H9 (cell line): ENCODE results near the gene LGR5. TPM values are rescaled to one million over a fixed set of nuclear protein-coding genes. Genes with fewer than 3 reads are reported as not detected.

Experiments used
- DNase-seq: peaks from one replicate; pipeline ENCODE4 v3.0.0-alpha.2; 2017
- H2AFZ ChIP-seq: one replicate; pipeline ENCODE4 v1.6.1; 2013; ENCODE audit warnings: mild to moderate bottlenecking, low read length, control low read depth, moderate library complexity
- H2AK5ac ChIP-seq: 2 replicates; pipeline ENCODE4 v1.6.1; 2013; ENCODE audit warnings: low read length, control low read depth, mixed read lengths; ENCODE audit not compliant: insufficient read length
- H2BK120ac ChIP-seq: one replicate; pipeline ENCODE4 v1.6.1; 2013; ENCODE audit warnings: low read depth, mild to moderate bottlenecking, low read length, control low read depth, inconsistent platforms; ENCODE audit not compliant: poor library complexity, severe bottlenecking
- H2BK12ac ChIP-seq: 2 replicates; pipeline ENCODE4 v1.6.1; 2013; ENCODE audit warnings: low read length, control low read depth, mixed read lengths, low read depth; ENCODE audit not compliant: insufficient read length
- H2BK15ac ChIP-seq: 2 replicates; pipeline ENCODE4 v1.6.1; 2013; ENCODE audit warnings: low read depth, low read length, control low read depth
- H2BK20ac ChIP-seq: one replicate; pipeline ENCODE4 v1.6.1; 2013; ENCODE audit warnings: low read depth, mild to moderate bottlenecking, low read length, control low read depth, inconsistent platforms; ENCODE audit not compliant: poor library complexity, severe bottlenecking
- H2BK5ac ChIP-seq: 2 replicates; pipeline ENCODE4 v1.6.1; 2013; ENCODE audit warnings: low read length, control low read depth, mixed read lengths; ENCODE audit not compliant: insufficient read length
- H3K14ac ChIP-seq: 2 replicates; pipeline ENCODE4 v1.6.1; 2013; ENCODE audit warnings: low read length, control low read depth; ENCODE audit not compliant: insufficient read depth
- H3K18ac ChIP-seq: 2 replicates; pipeline ENCODE4 v1.6.1; 2013; ENCODE audit warnings: low read depth, mild to moderate bottlenecking, mixed read lengths, low read length, control low read depth; ENCODE audit not compliant: insufficient read length
- H3K23ac ChIP-seq: 2 replicates; pipeline ENCODE4 v1.6.1; 2013; ENCODE audit warnings: low read length, control low read depth, mixed read lengths, low read depth; ENCODE audit not compliant: insufficient read length
- H3K23me2 ChIP-seq: 2 replicates; pipeline ENCODE4 v1.6.1; 2013; ENCODE audit warnings: low read depth, mild to moderate bottlenecking, mixed read lengths, low read length, control low read depth; ENCODE audit not compliant: insufficient read length, poor library complexity, severe bottlenecking
- H3K27ac ChIP-seq: 2 replicates; pipeline ENCODE4 v1.5.1; 2013; ENCODE audit warnings: low read length, control low read depth, mixed read lengths, low read depth; ENCODE audit not compliant: insufficient read length
- H3K27me3 ChIP-seq: 2 replicates; pipeline ENCODE4 v1.6.1; 2013; ENCODE audit warnings: low read length, control low read depth, inconsistent platforms; ENCODE audit not compliant: insufficient read depth
- H3K4ac ChIP-seq: 2 replicates; pipeline ENCODE4 v1.6.1; 2013; ENCODE audit warnings: low read depth, mild to moderate bottlenecking, control low read depth, inconsistent platforms, low read length, moderate library complexity
- H3K4me1 ChIP-seq: 2 replicates; pipeline ENCODE4 v1.6.1; 2013; ENCODE audit warnings: low read length, control low read depth, inconsistent platforms; ENCODE audit not compliant: insufficient read depth
- H3K4me2 ChIP-seq: 2 replicates; pipeline ENCODE4 v1.6.1; 2013; ENCODE audit warnings: low read length, control low read depth, mixed read lengths; ENCODE audit not compliant: insufficient read length, insufficient read depth
- H3K56ac ChIP-seq: 2 replicates; pipeline ENCODE4 v1.6.1; 2013; ENCODE audit warnings: low read depth, mild to moderate bottlenecking, mixed read lengths, low read length, control low read depth; ENCODE audit not compliant: insufficient read length
- H3K79me1 ChIP-seq: 2 replicates; pipeline ENCODE4 v1.6.1; 2013; ENCODE audit warnings: low read depth, mild to moderate bottlenecking, moderate library complexity, low read length, control low read depth, inconsistent platforms; ENCODE audit not compliant: insufficient read depth, poor library complexity, severe bottlenecking
- H3K79me2 ChIP-seq: 2 replicates; pipeline ENCODE4 v1.6.1; 2013; ENCODE audit warnings: low read length, control low read depth, inconsistent platforms; ENCODE audit not compliant: insufficient read depth
- H3K9ac ChIP-seq: 2 replicates; pipeline ENCODE4 v1.6.1; 2013; ENCODE audit warnings: low read length, control low read depth, mixed read lengths; ENCODE audit not compliant: insufficient read length; ENCODE audit errors: extremely low read depth
- H3K9me3 ChIP-seq: one replicate; pipeline ENCODE4 v1.6.1; 2013; ENCODE audit warnings: low read depth, low read length, inconsistent platforms; ENCODE audit not compliant: control insufficient read depth
- H3T11ph ChIP-seq: one replicate; pipeline ENCODE4 v1.6.1; 2013; ENCODE audit warnings: mild to moderate bottlenecking, low read length, control low read depth, inconsistent platforms
- H4K20me1 ChIP-seq: one replicate; pipeline ENCODE4 v1.6.1; 2013; ENCODE audit not compliant: control insufficient read depth, insufficient read length, insufficient read depth
- H4K5ac ChIP-seq: 2 replicates; pipeline ENCODE4 v1.6.1; 2013; ENCODE audit warnings: low read depth, mild to moderate bottlenecking, mixed read lengths, low read length, control low read depth; ENCODE audit not compliant: insufficient read length
- H4K8ac ChIP-seq: replicated peaks from 2 replicates; pipeline ENCODE4 v1.6.1; 2013; ENCODE audit warnings: low read length, control low read depth, mixed read lengths, low read depth; ENCODE audit not compliant: insufficient read length
- H4K91ac ChIP-seq: 2 replicates; pipeline ENCODE4 v1.6.1; 2013; ENCODE audit warnings: low read depth, mild to moderate bottlenecking, moderate library complexity, mixed read lengths, low read length, control low read depth; ENCODE audit not compliant: insufficient read length
- H3K27ac Mint-ChIP-seq, 3 experiments: 2 replicates in 2 of 3; 3 replicates in 1 of 3; pipeline ENCODE4 v1.8.0; 2020 to 2021; ENCODE audit warnings: mixed read lengths in 3 of 3, mild to moderate bottlenecking in 1 of 3, moderate library complexity in 1 of 3
- H3K27me3 Mint-ChIP-seq: 2 replicates; pipeline ENCODE4 v1.8.0; 2021; ENCODE audit warnings: low read depth, mild to moderate bottlenecking, moderate library complexity, mixed read lengths
- H3K36me3 Mint-ChIP-seq, 3 experiments: 2 replicates in 2 of 3; 3 replicates in 1 of 3; pipeline ENCODE4 v1.8.0; 2020 to 2021; ENCODE audit warnings: low read depth in 3 of 3, mixed read lengths in 3 of 3; ENCODE audit not compliant: insufficient read depth in 1 of 3
- H3K4me1 Mint-ChIP-seq, 2 experiments: 2 replicates each; pipeline ENCODE4 v1.8.0; 2020; ENCODE audit warnings: mixed read lengths in 2 of 2
- H3K4me3 Mint-ChIP-seq, 2 experiments: 2 replicates in 1 of 2; 3 replicates in 1 of 2; pipeline ENCODE4 v1.8.0; 2020 to 2021; ENCODE audit warnings: mild to moderate bottlenecking in 2 of 2, mixed read lengths in 2 of 2, moderate library complexity in 1 of 2
- H3K9me3 Mint-ChIP-seq, 2 experiments: 2 replicates in 1 of 2; 3 replicates in 1 of 2; pipeline ENCODE4 v1.8.0; 2020; ENCODE audit warnings: mild to moderate bottlenecking in 2 of 2, mixed read lengths in 2 of 2, moderate library complexity in 1 of 2
- CTCF ChIP-seq: fragments of 200-600 bp; sonication (generic); conservative IDR thresholded peaks from 3 replicates; pipeline ENCODE4 v1.8.0; 2021; ENCODE audit warnings: antibody characterized with exemption, mild to moderate bottlenecking
- total RNA-seq: library from RNA; stranded (reverse); gene quantifications from 2 replicates; pipeline ENCODE4 v1.2.1, GENCODE V29; 2021

The LGR5 gene
- total RNA-seq, 1 experiment from 2014 or later = 0.09 TPM

DNA sequence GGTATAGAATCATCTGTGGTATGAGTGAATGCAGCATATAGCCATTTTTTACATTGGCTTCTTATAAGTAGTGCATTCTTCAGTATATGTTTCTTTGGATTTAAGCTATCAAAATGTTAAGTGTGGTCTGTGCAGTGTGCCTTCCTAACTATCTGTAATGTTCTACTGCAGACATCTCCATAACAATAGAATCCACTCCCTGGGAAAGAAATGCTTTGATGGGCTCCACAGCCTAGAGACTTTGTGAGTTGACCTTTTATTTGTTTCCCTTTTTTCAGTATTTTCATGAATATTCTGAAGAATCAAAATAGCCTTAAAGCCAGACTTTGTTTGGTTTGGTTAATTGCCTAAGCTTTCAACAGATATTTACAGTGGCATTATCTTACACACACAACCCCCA is 116.8 kb downstream of the LGR5 start:
- H3K9ac ChIP-seq = no peak overlapping the region

More for the DNA sequence above, 116.8 kb downstream of the LGR5 start:
- DNase-seq = no peak
- Histone ChIP-seq H2BK5ac (no peak overlapping the region), H3K4me1 (no peaks in the 10 kb centered on the region), H4K91ac (no peak overlapping the region), H3K18ac (no peak overlapping the region), H4K8ac (no peak overlapping the region), H2BK120ac (no peak overlapping the region), H3K4me2 (no peak overlapping the region), H4K20me1 (no peaks in the 10 kb centered on the region), H3K9me3 (no peaks in the 10 kb centered on the region), H3K4ac (no peak overlapping the region), H2BK12ac (no peak overlapping the region), H3K14ac (no peak overlapping the region), H3K23ac (no peak overlapping the region), H2BK15ac (no peak overlapping the region), H2AK5ac (no peak overlapping the region), H4K5ac (no peak overlapping the region), H2AFZ (no peak overlapping the region), H2BK20ac (no peak overlapping the region), H3K23me2 (no peaks in the 10 kb centered on the region), H3T11ph (no peak overlapping the region), H3K27ac (no peak overlapping the region), H3K79me1 (no peaks in the 10 kb centered on the region), H3K56ac (no peak overlapping the region), H3K79me2 (no peaks in the 10 kb centered on the region), H3K27me3 (no peaks in the 10 kb centered on the region)
- no peaks in the 10 kb centered on the region for H3K36me3 Mint-ChIP-seq
- peaks cover 8 to 11% of the 10 kb centered on the region in 2 experiments for H3K4me1 Mint-ChIP-seq
- H3K27me3 Mint-ChIP-seq = no peaks in the 10 kb centered on the region
- 0 out of 5 replicates have a peak, but pooled peaks cover 0 to 3% of the 10 kb centered on the region in 2 experiments for H3K9me3 Mint-ChIP-seq
- no peak for TF ChIP-seq CTCF
- H3K27ac Mint-ChIP-seq = no peak overlapping the region
- H3K4me3 Mint-ChIP-seq = no peak overlapping the region
